GM19438 (cell line): Measurements from ENCODE around the gene RORB.

Experiments used
- ATAC-seq: cut with Tn5 transposase; IDR thresholded peaks from one replicate; pipeline ENCODE4 v1.9.1; 2021; ENCODE audit warnings: low read depth; ENCODE audit not compliant: unreplicated experiment

Gene RORB

DNA sequence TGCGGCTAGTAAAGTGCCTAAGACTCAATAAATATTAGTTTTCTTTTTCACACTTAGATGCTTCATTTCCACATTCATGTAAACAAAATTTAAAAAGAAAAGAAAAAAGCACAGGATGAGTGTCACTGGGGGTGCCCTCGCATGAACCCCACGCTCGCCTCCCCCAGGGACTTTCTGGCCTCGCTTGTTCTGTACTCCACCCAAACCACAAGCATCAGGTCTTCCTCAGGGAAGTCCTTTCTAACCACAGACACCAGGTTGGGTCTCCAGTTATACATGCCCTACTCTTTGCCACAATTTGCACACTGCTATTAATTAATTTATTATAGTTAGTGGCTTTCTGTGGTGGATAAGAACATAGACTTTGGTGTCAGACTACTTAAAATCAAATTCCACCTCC is 92.4 kb downstream of the RORB start:
- peak; percentile 58 for ATAC-seq

DNA sequence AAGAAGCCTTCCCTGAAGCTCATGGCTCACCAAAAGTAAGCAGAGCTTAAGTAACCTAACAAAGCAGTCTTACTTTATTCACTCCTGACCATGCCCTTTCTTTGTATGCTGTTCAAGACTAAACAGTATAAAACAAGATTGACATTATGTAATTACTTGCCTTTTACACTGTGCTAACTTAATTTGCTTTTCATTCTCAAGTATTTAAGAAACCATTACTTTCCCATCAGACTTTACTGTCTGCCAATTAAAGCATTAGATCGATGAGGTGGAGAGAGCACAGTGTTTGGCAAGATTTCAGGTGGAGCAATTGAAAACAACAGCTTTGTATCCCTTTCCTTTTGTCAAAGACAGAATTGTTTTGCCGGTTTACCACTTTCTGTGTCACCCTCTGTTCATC is 98.2 kb downstream of the RORB start:
- ATAC-seq: no peak

- no peak for ATAC-seq
Observed at GRCh38 chr9:74598874-74599273, 101.7 kb downstream of the RORB start.

DNA sequence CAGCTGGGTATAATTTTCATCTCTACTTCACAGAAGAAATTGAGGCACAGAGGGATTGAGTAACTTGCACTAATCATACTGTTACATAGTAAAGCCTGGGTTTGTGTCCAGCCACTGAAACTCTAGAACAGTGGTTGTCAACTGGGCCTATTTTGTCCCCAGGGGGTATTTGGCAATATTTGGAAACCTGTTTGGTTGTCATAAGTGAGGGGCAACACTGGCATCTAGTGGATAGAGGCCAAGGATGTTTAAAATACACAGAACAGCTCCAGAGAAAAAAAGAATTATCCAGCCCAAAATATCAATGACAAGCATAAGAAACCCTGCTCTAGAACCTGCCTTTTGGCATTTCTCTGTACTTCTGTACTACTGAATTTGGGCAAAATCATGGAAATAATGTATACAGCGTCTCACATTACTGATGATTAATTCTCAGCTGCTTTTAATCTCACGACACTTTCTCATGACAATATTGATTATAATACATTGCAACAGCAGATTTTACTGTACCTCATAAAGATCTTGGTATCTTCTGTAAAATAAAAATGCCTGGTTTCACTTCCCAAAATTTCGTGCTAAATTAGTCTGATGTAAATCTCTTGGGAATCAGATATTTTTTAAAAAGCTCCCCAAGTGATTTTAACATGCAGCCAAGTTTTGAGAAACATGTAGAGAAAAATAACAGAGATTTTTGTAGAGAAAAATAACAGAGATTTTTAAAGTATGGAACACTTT is 112.7 kb downstream of the RORB start:
- ATAC-seq: no peak

DNA sequence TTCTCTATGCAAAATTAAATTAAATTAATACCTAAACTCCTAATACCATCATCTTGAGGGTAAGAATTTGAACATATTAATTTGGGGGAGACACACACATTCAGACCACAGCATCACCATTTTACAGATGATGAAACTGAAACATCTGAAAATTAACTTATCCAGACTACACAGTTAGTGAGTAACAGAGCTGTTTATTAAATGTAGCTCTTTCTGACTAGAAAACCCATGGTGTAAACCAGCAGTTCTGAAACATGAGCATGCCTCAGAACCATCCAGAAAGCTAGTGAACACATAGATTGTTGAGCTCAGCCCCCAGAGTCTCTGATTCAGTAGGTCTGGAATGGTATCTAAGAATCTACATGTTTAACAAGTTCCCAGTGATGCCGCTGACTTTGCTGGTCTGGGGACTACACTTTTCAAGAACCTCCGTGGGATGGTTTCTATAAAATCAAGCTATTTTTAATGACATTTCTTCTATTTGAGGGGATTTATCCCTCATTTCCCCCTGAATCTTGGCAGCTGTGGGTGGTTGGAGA is 113.5 kb downstream of the RORB start:
- ATAC-seq: peak; percentile 67

DNA sequence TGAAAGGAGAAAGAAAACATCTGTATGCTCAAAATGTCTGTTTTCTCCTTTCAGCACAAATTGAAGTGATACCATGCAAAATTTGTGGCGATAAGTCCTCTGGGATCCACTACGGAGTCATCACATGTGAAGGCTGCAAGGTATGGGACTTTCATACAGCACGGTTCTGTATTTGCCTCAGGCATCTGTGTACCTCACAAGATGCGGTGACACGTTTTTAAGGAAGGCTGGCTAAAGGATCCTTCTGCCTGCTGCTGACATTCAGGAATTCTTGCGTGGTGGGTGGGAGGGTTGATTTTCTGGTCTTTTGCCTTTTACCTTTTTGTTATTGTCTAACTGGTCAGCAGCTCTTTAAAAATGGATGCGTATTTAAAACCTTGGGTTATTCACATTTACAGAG is 133.1 kb downstream of the RORB start:
- ATAC-seq: no peak

- no peak for ATAC-seq
Observed at GRCh38 chr9:74639112-74639511, 142.0 kb downstream of the RORB start.

- ATAC-seq: no peak
Observed at GRCh38 chr9:74642376-74642775, 145.2 kb downstream of the RORB start.

DNA sequence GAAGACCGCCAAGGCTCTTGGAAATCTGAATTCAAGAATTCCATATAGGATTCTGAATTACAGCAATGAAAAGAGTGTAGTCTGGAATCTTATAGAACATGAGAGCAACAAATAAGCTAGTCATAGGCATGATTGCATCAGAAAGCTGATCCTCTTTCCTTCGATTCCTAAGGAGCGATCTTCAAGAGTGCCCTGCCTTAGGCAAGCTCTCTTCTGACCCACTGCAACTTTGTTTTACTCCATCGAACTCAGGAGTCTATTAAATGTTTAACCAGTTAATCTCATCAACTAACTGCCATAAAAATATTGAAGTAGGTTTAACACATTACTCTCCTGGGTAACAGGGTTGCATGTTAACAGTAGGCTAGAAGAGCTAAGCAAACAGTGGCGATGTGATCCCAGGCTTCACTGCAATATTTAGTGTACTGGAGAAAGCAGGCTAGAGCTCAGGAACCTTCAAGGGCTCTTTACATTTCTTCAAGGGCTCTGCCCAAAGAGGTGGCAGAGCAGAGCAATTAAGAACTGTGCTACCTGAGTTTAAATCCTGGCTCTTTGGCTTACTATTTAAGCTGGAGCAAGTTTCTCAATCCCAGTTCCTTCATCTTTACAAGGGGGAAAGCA is 146.3 kb downstream of the RORB start:
- ATAC-seq: no peak

DNA sequence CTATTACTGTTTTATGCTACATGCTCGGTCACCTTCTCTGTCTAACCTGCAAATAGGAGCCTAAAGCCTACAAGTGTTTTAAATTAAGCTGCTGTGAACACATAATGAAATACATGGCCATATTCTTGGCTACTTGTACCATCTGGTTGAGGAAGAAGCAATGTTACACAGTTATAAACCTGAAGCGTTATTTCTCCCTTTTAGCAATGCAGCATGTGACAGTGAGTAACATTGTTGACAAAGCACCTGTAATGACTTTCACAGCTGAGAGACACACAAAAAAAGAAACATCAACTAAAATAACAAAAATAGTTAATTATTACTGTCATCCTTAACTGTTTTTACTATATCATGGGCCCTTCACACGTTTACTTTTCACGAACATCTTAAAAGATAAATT is 146.9 kb downstream of the RORB start:
- no peak for ATAC-seq

- no peak for ATAC-seq
Observed at GRCh38 chr9:74645007-74645639, 148.0 kb downstream of the RORB start.

DNA sequence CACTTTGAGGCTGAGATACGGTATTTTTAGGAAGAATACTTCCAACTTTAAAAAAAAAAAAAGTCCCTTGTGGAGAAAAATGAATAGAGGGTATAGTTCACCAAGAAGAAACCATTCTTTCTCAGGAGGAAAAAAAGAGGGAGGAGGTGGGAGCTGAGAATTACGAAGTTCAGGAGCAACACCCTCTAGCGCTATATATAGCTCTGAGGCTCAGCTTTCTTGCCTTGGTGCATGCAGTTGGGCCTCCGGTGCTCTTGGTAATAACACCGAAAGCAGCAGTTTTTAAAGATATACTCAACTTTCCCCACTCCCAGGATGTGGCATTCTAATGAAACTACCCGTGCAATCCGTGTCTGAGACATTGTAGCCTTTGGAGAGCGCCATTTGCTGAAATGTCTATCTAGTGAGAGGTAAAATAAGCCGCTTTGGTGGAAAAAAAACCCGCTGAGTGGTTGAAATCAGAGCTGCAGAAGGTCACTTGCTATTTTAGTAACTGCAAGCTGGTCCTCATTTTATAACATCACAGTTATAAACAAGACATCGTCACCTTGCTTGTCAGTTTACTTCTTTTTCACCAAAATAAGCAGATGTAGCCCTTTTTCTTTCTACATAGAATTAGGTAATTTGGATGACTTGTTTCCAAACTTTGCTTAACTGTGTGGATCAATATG is 156.4 kb downstream of the RORB start:
- no peak for ATAC-seq

- ATAC-seq: no peak
Observed at GRCh38 chr9:74662674-74663073, 165.5 kb downstream of the RORB start.

DNA sequence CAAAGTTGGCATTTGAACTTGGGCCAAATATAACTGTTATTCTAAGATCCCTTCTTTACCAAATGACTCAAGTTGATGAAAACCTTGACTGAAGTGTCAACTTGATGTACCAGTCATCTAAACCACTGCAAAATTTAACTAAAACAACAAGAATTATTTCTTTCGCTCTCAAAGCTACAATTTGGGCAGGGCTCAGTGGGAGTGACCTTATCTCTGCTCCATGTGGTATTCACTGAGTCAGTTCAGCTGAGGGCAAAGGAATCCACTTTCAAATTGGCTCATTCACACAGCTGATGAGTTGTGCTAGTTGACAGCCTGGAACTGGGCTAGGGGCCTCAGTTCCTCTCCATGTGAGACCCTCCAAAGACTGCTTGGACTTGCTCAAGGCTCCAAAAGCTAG is 166.3 kb downstream of the RORB start:
- no peak for ATAC-seq

DNA sequence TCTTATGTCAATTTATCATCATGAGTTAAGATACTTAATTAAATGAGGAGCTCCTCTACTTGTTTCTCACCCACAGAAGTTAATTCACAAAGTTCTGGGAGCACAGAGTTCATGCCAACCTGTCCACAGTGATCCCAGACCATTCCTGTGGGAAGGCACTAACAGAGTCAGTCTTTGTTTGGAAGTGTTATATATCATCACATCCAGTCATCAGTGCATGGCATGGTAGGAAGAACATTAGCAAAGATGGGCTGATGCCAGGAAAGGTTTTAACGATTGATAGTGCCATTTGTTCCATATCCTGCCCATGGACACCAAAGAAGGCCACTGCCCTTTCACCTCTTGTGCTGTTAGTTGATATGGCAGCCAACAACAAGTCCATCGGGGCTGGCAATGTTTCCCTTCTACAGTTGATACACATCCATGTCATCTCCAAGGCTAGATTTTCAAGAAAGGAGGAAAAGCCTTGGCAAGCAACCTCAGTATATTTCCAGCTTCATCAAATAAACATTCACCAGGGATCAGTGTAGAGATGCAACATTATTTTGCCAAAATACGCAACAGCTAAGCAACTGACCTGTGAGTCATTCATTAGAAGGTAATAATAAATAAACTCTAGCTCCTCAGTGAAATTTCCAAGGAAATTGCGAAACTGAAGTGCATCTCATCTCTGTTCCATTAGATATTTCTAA is 169.6 kb downstream of the RORB start:
- no peak for ATAC-seq

DNA sequence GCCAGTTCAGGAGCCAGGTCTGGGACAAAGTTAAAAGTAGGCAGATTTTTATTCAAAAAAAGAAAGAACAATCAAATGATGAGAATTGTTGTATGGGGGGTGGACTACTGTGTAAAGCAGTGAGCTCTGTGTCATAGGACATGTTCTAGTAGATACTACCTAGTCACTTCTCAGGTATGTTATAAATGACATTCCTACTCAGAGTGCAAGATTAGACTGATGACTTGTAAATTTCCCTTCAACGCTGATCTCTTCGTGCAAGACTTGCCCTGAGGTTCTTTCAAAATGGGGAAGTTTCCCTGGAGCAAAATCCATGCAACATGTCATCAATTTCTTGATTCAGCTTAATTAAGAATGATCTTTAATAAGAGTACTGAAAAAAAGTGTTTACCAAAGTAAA is 175.1 kb downstream of the RORB start:
- ATAC-seq: no peak

GRCh38 chr9:74674077-74674476 is 176.9 kb downstream of the RORB start:
- ATAC-seq: no peak

DNA sequence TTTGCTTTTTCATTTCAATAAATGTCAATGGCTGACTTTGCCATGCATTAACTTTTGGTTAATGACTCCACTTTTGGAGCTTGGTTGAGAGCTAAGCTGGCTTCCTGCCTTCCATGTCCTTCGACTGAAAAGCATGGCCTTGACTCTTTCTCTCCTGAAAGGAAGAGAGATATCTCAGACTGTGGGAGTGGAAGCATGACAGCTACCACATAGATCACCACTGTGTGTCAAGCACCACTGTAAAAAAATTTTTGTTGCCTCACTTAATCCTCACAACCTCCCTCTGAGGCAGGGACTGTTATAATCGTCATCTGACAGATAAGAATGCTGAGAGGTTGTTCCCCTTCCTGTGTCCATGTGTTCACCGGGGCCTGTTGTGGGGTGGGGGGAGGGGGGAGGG is 184.8 kb downstream of the RORB start:
- ATAC-seq: no peak

GRCh38 chr9:74683322-74683721 is 186.2 kb downstream of the RORB start:
- ATAC-seq: no peak

DNA sequence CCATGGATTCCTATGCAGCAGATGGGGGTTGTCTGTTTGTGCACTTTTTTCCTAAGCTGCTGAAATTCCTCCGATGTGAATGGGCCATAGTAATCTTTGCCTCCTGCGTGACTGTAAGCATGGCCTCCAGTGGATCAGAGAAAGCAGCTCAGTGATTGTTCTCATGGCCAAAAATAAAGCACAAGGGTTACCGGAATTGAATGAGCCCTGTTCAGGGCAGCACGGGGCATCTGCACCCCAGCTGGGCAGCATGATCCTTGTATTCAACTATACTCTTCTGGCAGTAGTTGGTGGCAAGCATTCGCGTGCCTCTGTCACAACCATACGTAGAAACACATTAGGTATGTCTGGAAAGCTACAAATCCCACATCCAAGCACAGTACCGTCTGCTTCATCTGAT is 193.9 kb downstream of the RORB start:
- no peak for ATAC-seq

GRCh38 chr9:74696520-74696919 is 199.4 kb downstream of the RORB start:
- no peak for ATAC-seq
